Measurements from ENCODE around the gene PTMA.

The PTMA gene

GRCh38 chr2:231688719-231689118 lies 19.6 kb upstream of the PTMA start:
- Histone ChIP-seq H3K4me1 (ENCODE audit: control insufficient read depth, insufficient read depth, low read length) (peaks cover 5% of the 10 kb centered on the region), H3K27me3 (ENCODE audit: control insufficient read depth, insufficient read depth, low read length) (no peaks in the 10 kb centered on the region), H3K36me3 (ENCODE audit: control insufficient read depth, insufficient read depth, low read length) (peaks cover 2% of the 10 kb centered on the region), H3K4me3 (ENCODE audit: low read depth, low read length) (no peak overlapping the region), H3K9ac (ENCODE audit: low read depth, low read length) (no peak overlapping the region), H3K9me3 (ENCODE audit: control insufficient read depth, insufficient read depth, low read length) (no peaks in the 10 kb centered on the region)

- Histone ChIP-seq H3K27me3 (ENCODE audit: control insufficient read depth, insufficient read depth, low read length) (no peaks in the 10 kb centered on the region), H3K36me3 (ENCODE audit: control insufficient read depth, insufficient read depth, low read length) (peaks cover 2% of the 10 kb centered on the region), H3K9me3 (ENCODE audit: control insufficient read depth, insufficient read depth, low read length) (no peaks in the 10 kb centered on the region), H3K9ac (ENCODE audit: low read depth, low read length) (no peak overlapping the region), H3K4me3 (ENCODE audit: low read depth, low read length) (no peak overlapping the region), H3K4me1 (ENCODE audit: control insufficient read depth, insufficient read depth, low read length) (peaks cover 5% of the 10 kb centered on the region)
These were observed 19.0 kb upstream of the PTMA start for GRCh38 chr2:231689124-231689893.

DNA sequence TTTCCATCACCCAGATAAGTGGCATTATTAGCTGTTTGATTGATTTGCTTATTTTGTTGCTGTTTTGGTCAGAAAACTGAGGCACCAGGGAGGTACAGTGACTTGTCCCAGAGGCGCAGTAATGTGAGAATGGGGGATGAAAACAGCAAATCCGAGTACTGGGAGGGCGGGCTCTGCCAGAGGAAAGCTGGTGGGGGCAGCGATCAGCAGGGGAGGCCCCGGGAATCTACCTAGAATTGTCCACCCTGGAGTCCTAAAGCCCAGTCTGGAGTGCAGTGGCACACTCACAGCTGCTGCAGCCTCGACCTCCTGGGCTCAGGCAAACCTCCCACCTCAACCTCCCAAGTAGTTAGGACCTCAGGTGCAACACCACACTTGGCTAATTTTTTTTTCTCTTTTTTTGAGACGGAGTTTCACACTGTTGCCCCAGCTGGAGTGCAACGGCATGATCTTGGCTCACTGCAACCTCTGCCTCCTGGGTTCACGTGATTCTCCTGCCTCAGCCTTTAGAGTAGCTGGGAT lies 17.0 kb upstream of the PTMA start:
- Histone ChIP-seq H3K4me1 (ENCODE audit: control insufficient read depth, insufficient read depth, low read length) (peaks cover 5% of the 10 kb centered on the region), H3K4me3 (ENCODE audit: low read depth, low read length) (no peak overlapping the region), H3K27me3 (ENCODE audit: control insufficient read depth, insufficient read depth, low read length) (no peaks in the 10 kb centered on the region), H3K9ac (ENCODE audit: low read depth, low read length) (no peak overlapping the region), H3K36me3 (ENCODE audit: control insufficient read depth, insufficient read depth, low read length) (no peaks in the 10 kb centered on the region), H3K9me3 (ENCODE audit: control insufficient read depth, insufficient read depth, low read length) (no peaks in the 10 kb centered on the region)

GRCh38 chr2:231692847-231693246 lies 15.5 kb upstream of the PTMA start:
- Histone ChIP-seq H3K9ac (ENCODE audit: low read depth, low read length) (no peak overlapping the region), H3K4me3 (ENCODE audit: low read depth, low read length) (no peak overlapping the region), H3K4me1 (ENCODE audit: control insufficient read depth, insufficient read depth, low read length) (no peaks in the 10 kb centered on the region), H3K36me3 (ENCODE audit: control insufficient read depth, insufficient read depth, low read length) (no peaks in the 10 kb centered on the region), H3K9me3 (ENCODE audit: control insufficient read depth, insufficient read depth, low read length) (no peaks in the 10 kb centered on the region), H3K27me3 (ENCODE audit: control insufficient read depth, insufficient read depth, low read length) (no peaks in the 10 kb centered on the region)

GRCh38 chr2:231693956-231694355 lies 14.4 kb upstream of the PTMA start:
- H3K27me3 ChIP-seq (ENCODE audit: control insufficient read depth, insufficient read depth, low read length), result no peaks in the 10 kb centered on the region
- H3K4me3 ChIP-seq (ENCODE audit: low read depth, low read length), result no peak overlapping the region
- no peaks in the 10 kb centered on the region for H3K36me3 ChIP-seq (ENCODE audit: control insufficient read depth, insufficient read depth, low read length)
- no peak overlapping the region for H3K9ac ChIP-seq (ENCODE audit: low read depth, low read length)
- no peaks in the 10 kb centered on the region for H3K4me1 ChIP-seq (ENCODE audit: control insufficient read depth, insufficient read depth, low read length)
- H3K9me3 ChIP-seq (ENCODE audit: control insufficient read depth, insufficient read depth, low read length), result no peaks in the 10 kb centered on the region

- H3K36me3 ChIP-seq (ENCODE audit: control insufficient read depth, insufficient read depth, low read length), result no peaks in the 10 kb centered on the region
- no peak overlapping the region for H3K9ac ChIP-seq (ENCODE audit: low read depth, low read length)
- no peaks in the 10 kb centered on the region for H3K27me3 ChIP-seq (ENCODE audit: control insufficient read depth, insufficient read depth, low read length)
- no peaks in the 10 kb centered on the region for H3K9me3 ChIP-seq (ENCODE audit: control insufficient read depth, insufficient read depth, low read length)
- H3K4me1 ChIP-seq (ENCODE audit: control insufficient read depth, insufficient read depth, low read length), result no peaks in the 10 kb centered on the region
- H3K4me3 ChIP-seq (ENCODE audit: low read depth, low read length), result no peak overlapping the region
These were observed 12.3 kb upstream of the PTMA start for GRCh38 chr2:231696004-231696367.

GRCh38 chr2:231699006-231699405 lies 9.3 kb upstream of the PTMA start:
- no peak overlapping the region for H3K4me3 ChIP-seq (ENCODE audit: low read depth, low read length)
- peaks cover 2% of the 10 kb centered on the region for H3K36me3 ChIP-seq (ENCODE audit: control insufficient read depth, insufficient read depth, low read length)
- H3K9me3 ChIP-seq (ENCODE audit: control insufficient read depth, insufficient read depth, low read length), result no peaks in the 10 kb centered on the region
- no peak overlapping the region for H3K9ac ChIP-seq (ENCODE audit: low read depth, low read length)
- H3K27me3 ChIP-seq (ENCODE audit: control insufficient read depth, insufficient read depth, low read length), result no peaks in the 10 kb centered on the region
- H3K4me1 ChIP-seq (ENCODE audit: control insufficient read depth, insufficient read depth, low read length), result no peaks in the 10 kb centered on the region

GRCh38 chr2:231701456-231702373 lies 6.6 kb upstream of the PTMA start:
- Histone ChIP-seq H3K4me3 (ENCODE audit: low read depth, low read length) (no peak overlapping the region), H3K36me3 (ENCODE audit: control insufficient read depth, insufficient read depth, low read length) (peaks cover 2% of the 10 kb centered on the region), H3K27me3 (ENCODE audit: control insufficient read depth, insufficient read depth, low read length) (no peaks in the 10 kb centered on the region), H3K9me3 (ENCODE audit: control insufficient read depth, insufficient read depth, low read length) (no peaks in the 10 kb centered on the region), H3K4me1 (ENCODE audit: control insufficient read depth, insufficient read depth, low read length) (peaks cover 4% of the 10 kb centered on the region), H3K9ac (ENCODE audit: low read depth, low read length) (peak overlapping the region; percentile 24)

DNA sequence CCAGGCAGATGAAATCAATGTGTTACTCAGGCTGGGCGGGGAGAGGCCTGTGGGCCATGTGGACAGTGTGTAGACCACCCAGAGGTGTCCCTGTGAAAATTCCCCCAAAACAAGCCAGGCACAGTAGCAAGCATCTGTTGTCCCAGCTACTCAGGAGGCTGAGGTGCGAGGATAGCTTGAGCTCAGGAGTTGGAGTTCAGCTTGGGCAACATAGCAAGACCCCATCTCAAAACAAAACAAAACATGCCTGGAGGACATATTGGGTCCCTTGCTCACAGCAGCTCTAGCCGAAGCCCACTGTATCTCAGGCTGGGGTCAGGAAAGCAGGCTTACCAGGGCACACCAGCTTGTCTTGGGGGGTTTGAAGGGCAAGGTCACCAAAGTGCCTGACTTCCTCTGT lies 4.3 kb upstream of the PTMA start:
- H3K27me3 ChIP-seq (ENCODE audit: control insufficient read depth, insufficient read depth, low read length), result no peaks in the 10 kb centered on the region
- H3K9ac ChIP-seq (ENCODE audit: low read depth, low read length), result no peak overlapping the region
- H3K9me3 ChIP-seq (ENCODE audit: control insufficient read depth, insufficient read depth, low read length), result no peaks in the 10 kb centered on the region
- H3K4me3 ChIP-seq (ENCODE audit: low read depth, low read length), result no peak overlapping the region
- H3K36me3 ChIP-seq (ENCODE audit: control insufficient read depth, insufficient read depth, low read length), result peaks cover 7% of the 10 kb centered on the region
- peaks cover 4% of the 10 kb centered on the region for H3K4me1 ChIP-seq (ENCODE audit: control insufficient read depth, insufficient read depth, low read length)

DNA sequence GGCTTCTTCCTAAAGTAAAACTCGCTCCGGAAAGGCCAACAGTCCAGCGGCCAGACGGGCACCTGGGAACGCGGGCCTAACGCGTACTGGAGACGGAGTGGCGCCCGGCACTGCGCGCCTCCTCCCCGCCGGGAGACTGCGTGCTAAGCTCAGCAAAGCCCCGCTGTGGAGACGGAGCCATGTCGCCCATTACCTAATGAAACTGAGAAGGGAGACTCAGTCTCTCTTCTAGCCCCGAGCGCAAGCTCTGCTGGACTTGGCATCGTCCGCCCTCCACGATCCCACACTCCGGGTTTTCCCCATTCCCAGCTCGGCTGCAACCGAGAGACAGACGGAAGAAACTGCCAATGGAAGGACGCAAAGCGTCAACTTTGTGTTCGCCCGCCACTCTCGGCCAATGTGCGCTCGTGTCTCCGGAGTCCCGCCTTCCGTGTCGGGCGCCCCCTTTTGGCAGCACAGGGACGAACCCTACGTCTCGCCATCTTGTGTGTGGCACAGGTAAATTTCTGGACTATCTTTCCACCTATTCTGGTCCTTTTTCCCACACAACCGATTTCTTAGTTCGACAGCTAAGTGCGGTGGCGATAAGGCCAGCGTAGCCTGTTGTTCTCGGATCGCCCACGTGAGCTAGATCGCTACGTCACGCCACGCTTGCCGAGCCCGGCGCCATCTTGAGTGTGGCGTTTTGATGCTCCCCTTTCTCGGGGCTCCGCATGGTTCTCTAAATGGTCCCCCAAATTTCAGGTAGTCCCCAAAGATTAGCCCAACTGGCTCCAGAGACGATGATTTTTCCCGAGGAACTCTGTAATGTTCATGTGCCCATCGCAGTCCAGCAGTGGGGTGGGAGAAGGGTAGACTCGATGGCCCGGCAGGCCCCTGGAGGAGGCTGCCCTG lies 1.3 kb upstream of the PTMA start:
- Histone ChIP-seq H3K4me1 (ENCODE audit: control insufficient read depth, insufficient read depth, low read length) (peaks cover 8% of the 10 kb centered on the region), H3K36me3 (ENCODE audit: control insufficient read depth, insufficient read depth, low read length) (peaks cover 37% of the 10 kb centered on the region), H3K9me3 (ENCODE audit: control insufficient read depth, insufficient read depth, low read length) (no peaks in the 10 kb centered on the region), H3K9ac (ENCODE audit: low read depth, low read length) (peak overlapping the region; percentile 100), H3K4me3 (ENCODE audit: low read depth, low read length) (peak overlapping the region; percentile 97), H3K27me3 (ENCODE audit: control insufficient read depth, insufficient read depth, low read length) (no peaks in the 10 kb centered on the region)

DNA sequence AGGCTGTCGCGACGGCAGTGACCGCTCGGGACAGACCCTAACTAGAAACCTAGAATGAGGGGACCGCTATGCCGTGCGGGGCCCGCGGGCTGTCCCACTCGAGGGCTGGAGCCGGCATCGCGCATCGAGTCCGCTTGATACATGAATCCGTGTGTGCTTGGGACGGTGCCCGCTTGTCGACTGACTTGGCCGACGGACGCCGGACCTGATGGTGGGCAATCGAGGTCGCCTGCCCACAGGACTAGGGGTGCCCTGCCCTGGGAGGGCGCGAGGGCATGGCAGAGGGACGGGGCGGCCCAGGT lies 749 bp upstream of the PTMA start:
- Histone ChIP-seq H3K27me3 (ENCODE audit: control insufficient read depth, insufficient read depth, low read length) (no peaks in the 10 kb centered on the region), H3K4me1 (ENCODE audit: control insufficient read depth, insufficient read depth, low read length) (peaks cover 9% of the 10 kb centered on the region), H3K4me3 (ENCODE audit: low read depth, low read length) (peak overlapping the region; percentile 97), H3K36me3 (ENCODE audit: control insufficient read depth, insufficient read depth, low read length) (peaks cover 41% of the 10 kb centered on the region), H3K9me3 (ENCODE audit: control insufficient read depth, insufficient read depth, low read length) (no peaks in the 10 kb centered on the region), H3K9ac (ENCODE audit: low read depth, low read length) (peak overlapping the region; percentile 100)
